SU-DHL-6 (cell line): Measurements from ENCODE around the gene OBSCN.

Experiments used
- EZH2phosphoT487 ChIP-seq: fragments of 200-600 bp; sonication (generic), shearing (Covaris generic); conservative IDR thresholded peaks from 2 replicates; pipeline ENCODE4 v1.6.1; 2018; ENCODE audit warnings: mild to moderate bottlenecking, antibody characterized with exemption, low read length, moderate library complexity, mixed read lengths
- TF ChIP-seq, protein P1 (sequence below): fragments of 200-600 bp; sonication (generic); IDR thresholded peaks from one replicate; pipeline ENCODE4 v1.5.1; 2017; ENCODE audit warnings: antibody characterized with exemption, mild to moderate bottlenecking, low read length, moderate library complexity; ENCODE audit not compliant: insufficient read depth, poor library complexity, severe bottlenecking

DNA sequence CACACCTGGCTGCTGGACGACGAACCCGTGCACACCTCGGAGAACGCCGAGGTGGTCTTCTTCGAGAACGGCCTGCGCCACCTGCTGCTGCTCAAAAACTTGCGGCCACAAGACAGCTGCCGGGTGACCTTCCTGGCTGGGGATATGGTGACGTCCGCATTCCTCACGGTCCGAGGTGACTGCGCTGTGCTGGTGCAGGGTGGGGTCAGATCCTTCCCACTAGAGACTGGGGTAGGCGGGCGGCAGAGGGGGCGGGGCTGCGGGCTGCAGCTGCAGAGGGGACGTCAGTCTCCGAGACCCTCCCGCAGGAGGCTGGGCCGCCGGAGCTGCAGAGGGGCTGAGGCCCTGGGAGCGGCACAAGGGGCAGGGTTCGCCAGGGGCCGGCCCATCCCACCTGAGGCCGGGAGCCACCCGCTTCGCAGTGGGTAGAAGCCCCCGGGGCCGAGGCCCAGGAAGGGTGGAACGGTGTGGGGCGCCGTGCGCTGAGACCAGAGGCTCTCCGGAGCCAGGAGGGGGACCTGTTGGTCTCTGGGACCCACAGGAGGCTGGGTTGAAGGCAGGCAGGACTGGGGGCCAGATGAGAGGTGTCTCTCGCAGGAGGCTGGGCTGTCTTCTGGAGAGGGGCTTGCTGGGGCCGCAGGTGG lies 108.2 kb downstream of the OBSCN start:
- TF ChIP-seq, protein P1, sequence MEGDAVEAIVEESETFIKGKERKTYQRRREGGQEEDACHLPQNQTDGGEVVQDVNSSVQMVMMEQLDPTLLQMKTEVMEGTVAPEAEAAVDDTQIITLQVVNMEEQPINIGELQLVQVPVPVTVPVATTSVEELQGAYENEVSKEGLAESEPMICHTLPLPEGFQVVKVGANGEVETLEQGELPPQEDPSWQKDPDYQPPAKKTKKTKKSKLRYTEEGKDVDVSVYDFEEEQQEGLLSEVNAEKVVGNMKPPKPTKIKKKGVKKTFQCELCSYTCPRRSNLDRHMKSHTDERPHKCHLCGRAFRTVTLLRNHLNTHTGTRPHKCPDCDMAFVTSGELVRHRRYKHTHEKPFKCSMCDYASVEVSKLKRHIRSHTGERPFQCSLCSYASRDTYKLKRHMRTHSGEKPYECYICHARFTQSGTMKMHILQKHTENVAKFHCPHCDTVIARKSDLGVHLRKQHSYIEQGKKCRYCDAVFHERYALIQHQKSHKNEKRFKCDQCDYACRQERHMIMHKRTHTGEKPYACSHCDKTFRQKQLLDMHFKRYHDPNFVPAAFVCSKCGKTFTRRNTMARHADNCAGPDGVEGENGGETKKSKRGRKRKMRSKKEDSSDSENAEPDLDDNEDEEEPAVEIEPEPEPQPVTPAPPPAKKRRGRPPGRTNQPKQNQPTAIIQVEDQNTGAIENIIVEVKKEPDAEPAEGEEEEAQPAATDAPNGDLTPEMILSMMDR: no peak
- no peak for TF ChIP-seq EZH2phosphoT487
